ENCODE results near the gene AMACR.

GRCh38 chr5:34011536-34011935, 3.7 kb upstream of the AMACR start:
- TF ChIP-seq CTCF (IDR thresholded peaks at IDR 0.05; ENCODE audit: extremely low read depth in 1 of 2, insufficient read depth in 1 of 2, low read depth in 1 of 2, low read length in 2 of 2) (no peak), POLR2AphosphoS5 (IDR thresholded peaks at IDR 0.05; ENCODE audit: insufficient read depth, low read depth, low read length) (no peak), EZH2 (IDR thresholded peaks at IDR 0.05; ENCODE audit: borderline replicate concordance, low read depth, low read length, severe bottlenecking) (no peak), POLR2A (IDR thresholded peaks at IDR 0.05; ENCODE audit: low read depth, low read length) (no peak), JUN (IDR thresholded peaks at IDR 0.05; ENCODE audit: borderline replicate concordance, insufficient read depth, insufficient read length, low read depth) (no peak)
